IMR-90 (cell line): ENCODE measurements around the gene CTBP2.

Experiments used
- BHLHE40 ChIP-seq: fragments of 150-350 bp; IDR thresholded peaks from 2 replicates; pipeline ENCODE4 v1.6.1; 2016; ENCODE audit warnings: mild to moderate bottlenecking, low read depth, low read length
- CEBPB ChIP-seq: IDR thresholded peaks from 2 replicates; pipeline ENCODE4 v1.6.1; 2012; ENCODE audit warnings: low read depth, low read length, improper control_type of control experiment
- CHD1 ChIP-seq: IDR thresholded peaks from 2 replicates; pipeline ENCODE4 v1.6.1; 2012; ENCODE audit warnings: low read depth, low read length, improper control_type of control experiment
- CTCF ChIP-seq: conservative IDR thresholded peaks from 2 replicates; pipeline ENCODE4 v1.5.1; 2012; ENCODE audit warnings: mild to moderate bottlenecking, low read depth, low read length, improper control_type of control experiment
- FOS ChIP-seq: fragments of 150-350 bp; IDR thresholded peaks from 2 replicates; pipeline ENCODE4 v1.6.1; 2016; ENCODE audit warnings: low read depth, low read length
- MAFK ChIP-seq: IDR thresholded peaks from 2 replicates; pipeline ENCODE4 v1.6.1; 2012; ENCODE audit warnings: low read depth, low read length, improper control_type of control experiment
- POLR2A ChIP-seq: IDR thresholded peaks from 2 replicates; pipeline ENCODE4 v1.6.1; 2012; ENCODE audit warnings: mild to moderate bottlenecking, low read depth, low read length
- SMC3 ChIP-seq: fragments of 150-350 bp; IDR thresholded peaks from 2 replicates; pipeline ENCODE4 v1.6.1; 2016; ENCODE audit warnings: low read depth, mild to moderate bottlenecking, antibody characterized with exemption, low read length, moderate library complexity
- USF2 ChIP-seq: fragments of 150-350 bp; IDR thresholded peaks from 2 replicates; pipeline ENCODE4 v1.6.1; 2017; ENCODE audit warnings: mild to moderate bottlenecking, antibody characterized with exemption, low read length, low read depth

- no peak for TF ChIP-seq FOS
- no peak for TF ChIP-seq CTCF
- TF ChIP-seq SMC3, result no peak
- no peak for TF ChIP-seq CEBPB
- TF ChIP-seq POLR2A, result no peak
- no peak for TF ChIP-seq BHLHE40
- no peak for TF ChIP-seq MAFK
- TF ChIP-seq CHD1, result no peak
- TF ChIP-seq USF2, result no peak
These were observed 44.2 kb downstream of the CTBP2 start for GRCh38 chr10:125116041-125116649.
